ENCODE measurements around the gene DUSP15. TPM values are rescaled to one million over a fixed set of nuclear protein-coding genes. Genes with fewer than 3 reads are reported as not detected.
"Not testable (repeated sequence)": the region's sequence is repeated elsewhere in the genome, so short reads cannot be mapped to it uniquely, and the experiment has no call there.

The DUSP15 gene, protein sequence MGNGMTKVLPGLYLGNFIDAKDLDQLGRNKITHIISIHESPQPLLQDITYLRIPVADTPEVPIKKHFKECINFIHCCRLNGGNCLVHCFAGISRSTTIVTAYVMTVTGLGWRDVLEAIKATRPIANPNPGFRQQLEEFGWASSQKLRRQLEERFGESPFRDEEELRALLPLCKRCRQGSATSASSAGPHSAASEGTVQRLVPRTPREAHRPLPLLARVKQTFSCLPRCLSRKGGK
- 0.37 and 3.4 TPM in 2 replicates for total RNA-seq (2014; rRNA removed; shearing (Covaris generic))

DNA sequence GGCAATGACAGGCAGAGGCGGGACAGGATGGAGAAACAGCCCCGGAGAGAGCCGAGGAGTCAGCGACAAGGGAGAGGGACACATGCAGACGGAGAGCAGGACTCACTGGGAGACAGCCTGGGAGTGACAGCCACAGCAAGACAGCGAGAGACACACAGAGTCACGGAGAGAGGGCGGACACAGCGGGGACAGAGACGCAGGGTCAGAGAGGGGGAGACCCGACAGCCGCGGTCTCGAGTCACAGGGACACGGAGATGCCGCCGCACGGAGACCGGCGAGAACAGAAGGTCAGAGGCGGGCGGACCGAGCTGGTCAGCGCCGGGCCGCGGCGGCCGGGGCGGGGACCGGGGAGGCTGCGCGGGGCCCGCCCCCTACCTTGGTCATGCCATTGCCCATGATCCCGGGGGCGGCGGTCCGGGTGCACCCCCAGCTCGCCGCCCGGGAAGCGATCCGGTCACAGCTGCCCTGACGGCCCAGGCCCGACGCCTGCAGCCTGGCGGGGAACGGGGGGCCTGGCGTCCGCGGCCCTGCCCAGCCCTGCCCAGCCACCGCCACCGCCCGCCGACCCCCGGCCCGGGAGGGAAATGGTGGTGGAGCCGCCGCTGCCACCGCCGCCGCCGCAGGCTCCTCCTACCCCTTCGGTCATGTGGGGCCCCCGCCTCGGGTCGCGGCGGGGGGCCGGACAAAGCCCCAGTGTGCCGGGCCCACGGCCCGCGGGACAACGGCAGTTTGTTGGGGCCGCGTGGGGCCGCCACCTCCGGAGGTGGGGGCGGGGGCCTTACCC lies at the start of gene DUSP15, which contains the start of gene TTLL9:
Gene DUSP15, minus strand, starts transcription at position 586 of the 784 bp plus-strand sequence. Its CDS starts 190 bp downstream, at position 396.
Gene TTLL9, plus strand, starts transcription at position 693 of the 784 bp plus-strand sequence. CDS start 493 bp downstream, outside the sequence.
- peak; percentile 46 for DNase-seq (ENCODE audit: low spot score)
- in situ Hi-C loops (cut with HindIII; ENCODE audit: low sequenced_read_pairs): no loop called here

DNA sequence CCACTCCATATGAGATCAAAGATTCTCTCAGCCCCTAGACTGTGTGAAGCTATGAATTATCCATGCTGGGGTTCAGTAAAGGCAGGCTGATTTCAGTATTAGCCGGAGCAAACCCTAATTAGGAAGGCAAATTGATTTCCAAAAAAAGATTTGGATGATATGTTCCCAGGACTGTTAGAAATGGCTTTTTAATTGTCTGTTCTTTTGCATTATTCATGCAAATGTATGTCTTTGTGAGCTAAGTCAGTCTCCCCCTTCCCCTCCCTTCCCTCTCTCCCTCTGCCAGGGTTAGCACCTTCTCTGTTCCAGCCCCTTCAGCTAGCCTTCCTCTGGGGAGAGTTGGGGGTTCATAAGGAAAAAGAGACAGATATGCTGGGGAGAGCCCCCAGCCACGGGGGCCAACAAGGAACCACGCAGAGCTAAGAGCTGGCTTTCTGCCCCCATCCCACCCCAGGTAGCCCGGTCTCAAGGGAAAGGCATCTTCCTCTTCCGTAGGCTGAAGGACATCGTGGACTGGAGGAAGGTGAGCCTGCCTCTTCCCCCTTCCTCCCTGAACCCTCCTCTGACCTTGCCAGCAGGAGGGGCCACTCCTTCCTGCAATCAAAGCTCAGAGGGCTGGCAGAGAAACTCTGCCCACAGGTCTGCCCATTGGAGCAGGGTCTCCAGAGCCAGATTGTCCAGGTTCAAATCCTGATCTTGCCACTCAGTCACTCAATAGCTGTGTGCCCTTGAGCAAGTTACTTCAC lies 49.3 kb upstream of the DUSP15 start:
- DNase-seq (ENCODE audit: low spot score): no peak
- in situ Hi-C loops (cut with HindIII; ENCODE audit: low sequenced_read_pairs): no loop called here

DNA sequence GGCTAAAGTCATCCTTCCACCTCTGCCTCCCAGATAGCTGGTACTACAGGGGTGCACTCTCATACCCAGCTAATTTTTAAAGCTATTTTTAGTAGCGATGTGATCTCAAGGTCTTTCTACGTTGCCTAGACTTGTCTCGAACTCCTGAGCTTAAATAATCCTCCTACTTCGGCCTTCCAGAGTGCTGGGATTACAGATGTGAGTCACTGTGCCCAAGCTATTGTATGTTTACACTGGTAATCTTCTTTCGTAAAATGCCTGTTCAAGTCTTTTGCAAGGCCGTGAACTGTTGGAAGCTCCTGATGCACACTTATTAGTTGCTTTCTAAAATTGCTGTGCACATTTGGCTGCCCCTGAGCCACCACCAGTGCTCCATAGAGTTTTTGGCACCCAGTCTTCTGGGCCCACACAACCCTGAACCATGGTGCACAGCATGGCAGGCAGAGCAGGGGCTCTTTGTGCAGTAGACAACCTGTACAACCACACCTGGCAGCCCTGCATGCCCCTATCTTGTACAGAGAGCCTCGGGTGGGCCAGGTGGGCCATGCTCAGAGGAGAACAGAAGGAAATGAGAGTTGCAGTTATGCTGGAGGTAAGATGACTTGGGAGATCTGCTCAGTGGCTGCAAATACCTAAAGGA lies 48.3 kb upstream of the DUSP15 start:
- no peak for DNase-seq (ENCODE audit: low spot score)
- in situ Hi-C loops (cut with HindIII; ENCODE audit: low sequenced_read_pairs): no loop called here

DNA sequence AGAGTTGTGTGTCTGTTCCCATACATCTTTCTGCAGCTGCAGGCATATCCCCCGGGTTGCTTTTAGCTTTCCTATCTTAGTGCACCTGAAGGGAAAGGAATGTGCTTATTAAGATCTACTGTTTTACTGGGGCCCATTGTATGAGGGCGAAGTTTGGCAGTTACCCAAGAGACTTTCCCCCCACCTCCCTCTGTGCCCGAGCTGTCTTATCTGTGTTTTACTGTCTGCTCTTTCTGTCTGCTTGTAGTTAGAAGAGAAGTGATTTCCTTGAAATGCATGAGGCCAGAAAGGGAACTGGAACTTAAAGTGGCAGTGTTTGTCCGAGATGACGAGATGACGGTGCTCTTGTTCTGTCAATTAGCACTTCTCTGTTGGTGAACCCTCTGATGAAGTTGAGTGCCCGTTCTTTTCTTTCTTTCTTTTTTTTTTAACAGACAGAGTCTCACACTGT lies 47.7 kb upstream of the DUSP15 start:
- in situ Hi-C loops (cut with HindIII; ENCODE audit: low sequenced_read_pairs); DNase-seq (ENCODE audit: low spot score): not testable (repeated sequence)

DNA sequence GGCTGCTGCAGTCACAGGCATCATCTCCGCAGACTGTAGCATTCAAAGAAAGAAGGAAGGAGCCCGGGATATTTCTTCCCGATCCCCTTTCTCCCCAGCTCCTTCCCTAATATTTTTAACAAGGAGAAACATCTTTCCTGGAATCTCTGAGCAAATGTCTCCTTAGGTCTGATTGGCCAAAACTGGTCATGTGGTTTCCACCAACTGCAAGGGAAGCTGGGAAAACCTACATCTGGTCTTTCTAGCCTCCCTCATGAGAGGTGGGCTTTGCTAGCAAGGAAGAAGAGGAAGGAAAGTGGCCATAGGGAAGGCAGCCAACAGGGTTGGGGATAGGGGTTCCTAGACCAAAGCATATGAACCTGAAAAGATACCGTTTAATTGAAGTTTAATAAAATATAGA lies 46.4 kb upstream of the DUSP15 start:
- no peak for DNase-seq (ENCODE audit: low spot score)
- in situ Hi-C loops (cut with HindIII; ENCODE audit: low sequenced_read_pairs): no loop called here

DNA sequence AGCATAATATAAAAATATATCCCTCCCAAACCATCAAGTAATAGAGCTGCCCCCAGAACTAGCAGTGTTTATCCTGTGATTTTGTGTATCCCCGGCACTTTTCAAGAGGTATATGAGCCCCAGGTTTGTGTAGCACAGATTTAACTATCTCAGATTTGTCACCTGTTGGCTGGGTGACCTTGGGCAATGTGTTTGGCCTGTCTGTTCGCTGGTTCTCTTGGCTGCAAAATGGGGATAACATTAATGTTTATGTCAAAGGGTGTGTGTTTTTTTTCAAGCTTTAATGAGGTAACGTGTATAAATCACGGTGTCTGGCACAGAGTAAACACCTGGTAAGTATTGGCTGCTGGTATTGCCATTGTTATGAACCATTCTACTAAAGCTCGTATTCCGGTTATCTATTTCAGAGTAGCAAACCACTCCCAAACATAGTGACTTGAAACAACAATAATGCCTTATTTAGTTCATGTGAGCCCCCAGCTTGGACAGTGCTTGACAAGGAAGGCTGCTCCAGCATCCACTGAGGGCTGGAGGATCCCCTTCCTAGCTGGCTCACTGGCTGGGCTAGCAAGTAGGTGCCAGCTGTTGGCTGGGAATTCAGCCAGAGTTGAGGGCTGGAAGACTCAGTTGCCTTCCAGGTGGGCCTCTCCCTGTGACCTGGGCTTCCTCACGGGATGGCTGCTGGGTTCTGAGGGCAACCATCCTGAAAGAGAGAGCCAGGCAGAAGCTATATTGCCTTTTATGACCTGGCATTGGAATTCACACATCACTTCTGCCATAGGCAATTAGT lies 45.4 kb upstream of the DUSP15 start:
- in situ Hi-C loops (cut with HindIII; ENCODE audit: low sequenced_read_pairs): no loop called here
- DNase-seq (ENCODE audit: low spot score): no peak

DNA sequence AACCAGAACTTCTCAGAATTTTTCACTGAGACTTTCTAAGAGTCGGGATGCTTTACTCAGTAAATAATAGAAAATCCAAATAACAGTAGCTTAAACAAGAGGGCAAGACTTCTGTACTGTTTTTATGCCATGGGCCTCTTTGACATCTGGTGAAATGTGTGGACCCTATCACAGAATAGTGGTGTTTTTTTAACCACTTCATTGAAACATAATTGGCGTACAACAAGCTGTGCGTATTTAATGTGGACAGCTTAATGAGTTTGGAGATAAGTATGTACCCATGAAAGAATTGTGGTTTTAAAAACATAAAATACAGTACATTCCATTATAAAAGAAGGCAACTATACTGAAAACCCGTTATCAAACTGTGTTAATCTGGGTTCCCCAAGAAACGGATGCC lies 43.8 kb upstream of the DUSP15 start:
- DNase-seq (ENCODE audit: low spot score): no peak
- in situ Hi-C loops (cut with HindIII; ENCODE audit: low sequenced_read_pairs): no loop called here

DNA sequence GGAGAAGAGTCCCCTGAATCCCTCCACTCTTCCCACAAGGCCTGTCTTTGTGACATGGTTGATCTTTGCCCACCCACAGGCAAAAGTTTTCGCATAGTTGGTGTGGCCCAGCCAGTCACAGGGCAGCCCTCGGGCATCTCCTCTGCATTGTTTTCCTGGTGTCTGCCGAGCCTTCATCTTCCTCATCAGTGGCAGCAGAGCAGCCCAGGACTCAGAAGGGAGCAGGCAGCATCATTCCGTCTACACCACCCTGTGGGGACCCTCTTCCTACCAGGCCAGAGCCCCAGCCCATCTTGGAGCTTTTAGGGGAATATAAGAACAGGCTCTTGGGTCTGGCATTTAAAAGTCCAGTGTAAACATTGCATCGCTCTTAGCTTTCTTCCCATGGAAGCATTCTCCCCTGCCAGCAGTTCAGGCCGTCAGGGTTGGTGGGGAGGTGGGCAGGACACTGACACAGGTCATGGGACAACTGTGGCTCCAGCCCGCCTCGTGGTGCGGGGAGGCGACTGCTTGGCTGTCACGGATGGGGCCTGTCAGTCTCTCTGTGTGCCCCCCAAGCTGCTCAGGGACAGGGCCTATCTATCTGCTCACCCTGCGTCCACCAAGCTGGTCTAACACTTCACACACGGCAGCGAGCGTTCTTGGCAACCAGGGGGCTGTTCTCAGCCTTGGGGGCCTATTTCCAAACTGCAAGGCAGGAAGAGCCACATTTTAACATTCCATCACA lies 43.3 kb upstream of the DUSP15 start:
- DNase-seq (ENCODE audit: low spot score): no peak
- in situ Hi-C loops (cut with HindIII; ENCODE audit: low sequenced_read_pairs): no loop called here

DNA sequence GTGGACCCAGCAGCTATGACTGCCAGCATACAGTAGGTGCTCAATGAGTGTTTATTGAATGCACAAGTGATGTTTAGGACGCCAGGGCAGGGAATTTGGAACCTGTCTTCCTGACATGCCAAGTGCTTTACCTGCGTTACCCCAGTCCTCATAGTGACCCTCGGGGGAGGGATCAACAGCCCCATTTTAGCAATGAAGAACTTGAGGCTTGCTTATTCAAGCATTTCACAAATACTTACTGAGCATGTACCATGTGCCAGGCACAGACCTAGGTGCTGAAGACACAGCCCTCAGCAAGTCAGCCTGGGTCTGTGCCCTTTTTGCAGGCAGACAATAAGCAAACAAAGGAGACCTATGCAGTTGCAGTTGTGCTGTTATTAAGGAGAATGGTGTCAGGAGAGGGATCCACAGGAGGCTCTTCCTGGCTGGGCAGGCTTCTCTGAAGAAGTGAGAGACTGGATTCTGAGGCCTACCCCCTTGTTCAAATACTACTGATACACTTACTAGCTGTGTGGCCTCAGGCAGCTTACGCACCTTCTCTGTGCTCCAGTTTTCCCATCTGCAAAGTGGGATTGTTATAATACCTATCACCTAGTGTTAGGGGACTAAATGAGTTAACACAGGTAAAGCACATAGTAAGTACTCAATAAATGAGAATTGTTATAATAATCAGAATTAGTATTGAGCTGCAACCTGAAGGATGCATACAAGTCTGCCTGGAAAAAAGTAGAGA lies 39.9 kb upstream of the DUSP15 start:
- DNase-seq (ENCODE audit: low spot score): no peak
- in situ Hi-C loops (cut with HindIII; ENCODE audit: low sequenced_read_pairs): no loop called here

DNA sequence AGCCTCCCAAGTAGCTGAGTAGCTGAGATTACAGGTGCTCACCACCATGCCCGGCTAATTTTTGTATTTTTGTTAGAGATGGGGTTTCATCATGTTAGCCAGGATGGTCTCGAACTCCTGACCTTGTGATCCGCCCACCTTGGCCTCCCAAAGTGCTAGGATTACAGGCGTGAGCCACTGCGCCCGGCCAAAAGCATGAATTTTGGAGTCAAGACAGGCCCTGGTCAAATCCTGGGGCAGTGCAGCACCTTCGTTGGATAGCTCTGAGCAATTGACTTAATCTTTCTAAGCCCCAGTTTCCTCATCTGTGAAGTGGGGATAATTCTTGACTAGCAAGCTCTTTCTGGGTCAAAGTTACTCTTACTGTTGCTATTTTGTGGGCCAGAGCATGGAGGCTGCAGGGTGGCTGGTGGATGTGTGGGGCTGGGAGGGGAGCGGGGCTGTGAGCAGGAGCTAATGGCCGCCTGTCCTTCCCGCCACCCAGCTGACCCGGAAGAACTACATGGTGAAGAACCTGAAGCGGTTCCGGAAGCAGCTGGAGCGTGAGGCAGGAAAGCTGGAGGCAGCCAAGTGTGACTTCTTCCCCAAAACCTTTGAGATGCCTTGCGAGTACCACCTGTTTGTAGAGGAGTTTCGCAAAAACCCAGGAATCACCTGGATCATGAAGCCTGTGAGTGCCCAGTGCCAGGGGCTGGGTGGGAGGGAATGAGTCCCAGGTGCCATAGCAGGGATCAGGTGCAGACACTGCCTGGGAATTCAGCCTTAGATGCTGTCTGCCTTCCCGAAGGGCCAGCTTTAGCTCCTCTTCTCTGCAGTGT lies 39.1 kb upstream of the DUSP15 start:
- DNase-seq (ENCODE audit: low spot score): no peak
- in situ Hi-C loops (cut with HindIII; ENCODE audit: low sequenced_read_pairs): no loop called here

DNA sequence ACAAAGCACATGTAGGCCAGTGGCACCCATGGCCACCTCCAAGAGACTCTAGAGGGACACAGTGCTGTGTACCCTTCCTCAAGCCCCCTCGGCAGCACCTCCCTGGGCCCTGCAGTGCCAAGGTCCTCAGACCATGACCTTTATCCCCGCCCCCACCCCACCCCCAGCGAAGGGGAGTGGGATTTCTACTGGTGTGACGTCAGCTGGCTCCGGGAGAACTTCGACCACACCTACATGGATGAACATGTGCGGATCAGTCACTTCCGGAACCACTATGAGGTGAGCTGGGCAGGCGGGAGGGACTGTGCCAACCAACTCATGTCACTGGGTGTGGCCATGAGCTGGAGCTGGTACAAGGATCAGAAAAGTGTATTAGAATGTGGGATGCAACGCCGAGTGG lies 38.1 kb upstream of the DUSP15 start:
- no peak for DNase-seq (ENCODE audit: low spot score)
- in situ Hi-C loops (cut with HindIII; ENCODE audit: low sequenced_read_pairs): no loop called here

DNA sequence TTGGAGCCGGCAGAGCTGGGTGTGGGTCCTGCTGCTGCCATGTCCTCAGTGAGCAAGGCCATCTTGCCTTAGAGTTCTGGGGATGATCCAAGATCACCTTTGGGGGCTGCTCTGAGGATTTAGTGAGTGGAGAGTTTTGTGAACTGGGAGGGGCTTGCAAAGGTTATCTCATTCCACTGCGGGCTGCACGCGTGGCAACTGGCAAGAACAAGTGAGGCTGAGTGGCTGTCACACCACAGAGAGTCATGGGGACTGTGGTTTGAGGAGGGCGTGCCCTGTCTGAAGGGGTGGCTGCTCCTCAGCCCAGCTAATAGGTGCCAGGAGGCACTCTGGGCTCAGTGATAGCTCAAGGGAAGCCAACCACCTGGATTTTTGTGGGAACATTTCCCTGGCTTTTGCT lies 37.7 kb upstream of the DUSP15 start:
- in situ Hi-C loops (cut with HindIII; ENCODE audit: low sequenced_read_pairs): no loop called here

DNA sequence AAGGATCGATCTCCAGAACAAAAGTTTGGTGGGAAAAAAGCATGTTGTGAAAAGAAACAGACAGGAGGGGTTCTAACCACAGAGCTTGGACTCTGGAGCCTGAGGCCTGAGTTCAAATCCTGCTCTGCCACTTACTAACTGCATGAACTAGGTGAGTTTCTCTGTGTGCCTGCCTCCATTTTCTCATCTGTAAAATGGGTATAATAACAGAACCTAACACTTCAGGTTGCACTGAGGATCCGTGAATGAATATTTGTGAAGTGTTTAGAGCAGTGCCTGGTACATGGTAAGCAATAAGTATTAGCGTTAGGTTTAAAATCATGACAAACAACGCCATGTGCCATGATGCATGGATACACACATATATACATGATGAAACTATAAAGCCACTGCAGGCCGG lies 36.7 kb upstream of the DUSP15 start:
- DNase-seq (ENCODE audit: low spot score): no peak
- in situ Hi-C loops (cut with HindIII; ENCODE audit: low sequenced_read_pairs): no loop called here

More for the DNA sequence above, 37.7 kb upstream of the DUSP15 start:
- no peak for DNase-seq (ENCODE audit: low spot score)

DNA sequence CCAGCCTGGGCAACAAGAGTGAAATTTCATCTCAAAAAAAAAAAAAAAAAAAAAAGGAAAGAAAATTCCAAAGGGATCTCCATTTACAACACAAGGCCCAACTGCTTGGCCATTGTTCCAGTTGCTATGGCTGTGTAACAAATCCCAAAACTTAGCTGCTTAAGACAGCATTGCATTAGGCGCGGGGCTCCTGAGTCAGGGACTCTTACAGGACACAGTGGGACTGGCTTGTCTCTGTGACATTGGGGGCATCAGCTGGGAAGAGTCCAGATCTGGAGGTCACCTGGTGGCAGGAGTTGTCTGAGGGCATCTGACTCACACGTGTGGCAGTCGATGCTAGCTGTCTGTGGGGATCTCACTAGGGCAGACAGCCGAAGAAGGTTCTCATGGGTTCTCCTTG lies 35.7 kb upstream of the DUSP15 start:
- DNase-seq (ENCODE audit: low spot score): no peak

DNA sequence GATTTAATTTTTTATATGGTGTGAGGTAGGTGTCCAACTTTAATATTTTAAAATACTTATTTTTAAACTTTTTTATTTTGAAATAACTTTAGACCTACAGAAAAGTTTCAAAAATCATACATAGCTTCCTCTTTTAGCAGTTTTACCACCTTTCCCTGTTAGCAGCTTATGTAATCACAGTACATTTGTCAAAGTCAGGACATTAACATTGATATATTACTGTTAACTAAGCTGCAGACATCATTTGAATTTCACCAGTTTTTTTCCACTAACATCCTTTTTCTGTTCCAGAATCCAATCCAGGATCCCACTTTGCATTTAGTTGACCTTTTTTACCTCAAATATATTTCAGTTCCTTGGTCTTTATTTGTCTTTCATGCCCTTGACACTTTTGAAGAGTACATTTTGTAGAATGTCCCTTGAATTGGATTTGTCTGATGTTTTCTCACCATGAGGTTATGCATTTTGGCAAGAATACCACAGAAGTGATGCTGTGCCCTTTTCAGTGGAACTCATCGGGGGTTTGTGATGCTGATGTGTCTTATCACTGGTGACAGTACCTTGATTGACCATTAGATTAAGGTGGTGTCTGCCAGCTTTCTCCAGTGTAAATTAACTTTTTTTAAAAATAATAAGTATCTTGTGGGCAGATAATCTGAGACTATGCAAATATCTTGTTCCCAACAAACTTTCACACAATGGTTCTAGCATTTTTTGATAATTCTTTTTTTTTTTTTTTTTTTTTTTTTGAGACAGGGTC lies 33.5 kb upstream of the DUSP15 start:
- DNase-seq (ENCODE audit: low spot score): no peak
- in situ Hi-C loops (cut with HindIII; ENCODE audit: low sequenced_read_pairs): no loop called here

More for the DNA sequence above, 35.7 kb upstream of the DUSP15 start:
- in situ Hi-C loops (cut with HindIII; ENCODE audit: low sequenced_read_pairs): no loop called here

DNA sequence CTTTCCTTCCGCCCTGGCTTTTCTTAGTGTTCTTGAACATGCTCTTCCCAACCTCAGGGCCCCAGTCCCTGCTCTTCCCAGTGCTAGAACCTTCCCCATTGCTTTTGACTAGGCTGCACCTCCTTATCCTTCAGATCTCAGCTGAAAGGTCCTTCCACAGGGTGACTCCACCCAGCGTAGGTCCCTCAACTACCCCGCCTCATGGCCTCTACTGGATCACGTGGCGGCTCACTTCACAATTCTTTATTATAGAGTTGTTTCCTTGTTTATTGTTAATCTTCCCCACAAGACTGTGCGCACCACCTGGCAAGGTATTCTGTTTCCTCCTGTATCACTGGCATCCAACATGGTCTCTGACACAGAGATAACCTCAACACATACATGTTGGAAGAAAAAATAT lies 31.3 kb upstream of the DUSP15 start:
- in situ Hi-C loops (cut with HindIII; ENCODE audit: low sequenced_read_pairs): no loop called here

More for the DNA sequence above, 31.3 kb upstream of the DUSP15 start:
- no peak for DNase-seq (ENCODE audit: low spot score)

All from G401 (cell line).